ENCODE measurements around the gene GRM7. TPM values are rescaled to one million over a fixed set of nuclear protein-coding genes. Genes with fewer than 3 reads are reported as not detected.

GRM7 gene
- total RNA-seq, 2 donors from 2014 or later, result not detected

DNA sequence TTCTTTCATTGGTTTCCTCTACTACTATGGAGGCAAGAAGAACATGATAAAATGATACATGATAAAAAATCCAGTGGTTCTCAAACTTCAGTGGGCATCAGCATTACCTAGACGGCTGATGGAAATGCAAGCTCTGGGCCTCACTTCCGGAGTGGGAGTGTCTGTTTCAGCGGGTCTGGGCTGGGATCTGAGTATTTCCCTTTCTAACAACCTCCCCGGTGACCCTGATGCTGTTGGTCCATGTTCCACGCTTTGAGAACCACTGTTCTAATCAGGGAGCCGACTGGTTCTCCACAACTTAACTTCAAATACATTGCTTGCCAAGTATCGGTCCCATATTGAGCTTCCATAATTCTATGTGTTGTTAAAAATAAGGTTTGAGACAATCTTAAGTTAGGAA, 928.4 kb downstream of the GRM7 start:
- H3K4me3 Mint-ChIP-seq, result no peak overlapping the region
- no peak for ATAC-seq (replicated peaks)
- H3K27ac Mint-ChIP-seq, result no peak overlapping the region
- peaks cover 7% of the 10 kb centered on the region for H3K9me3 Mint-ChIP-seq
- no peaks in the 10 kb centered on the region for H3K36me3 Mint-ChIP-seq (ENCODE audit: low read depth)
- no peaks in the 10 kb centered on the region for H3K27me3 Mint-ChIP-seq
- H3K4me1 Mint-ChIP-seq, result no peaks in the 10 kb centered on the region

DNA sequence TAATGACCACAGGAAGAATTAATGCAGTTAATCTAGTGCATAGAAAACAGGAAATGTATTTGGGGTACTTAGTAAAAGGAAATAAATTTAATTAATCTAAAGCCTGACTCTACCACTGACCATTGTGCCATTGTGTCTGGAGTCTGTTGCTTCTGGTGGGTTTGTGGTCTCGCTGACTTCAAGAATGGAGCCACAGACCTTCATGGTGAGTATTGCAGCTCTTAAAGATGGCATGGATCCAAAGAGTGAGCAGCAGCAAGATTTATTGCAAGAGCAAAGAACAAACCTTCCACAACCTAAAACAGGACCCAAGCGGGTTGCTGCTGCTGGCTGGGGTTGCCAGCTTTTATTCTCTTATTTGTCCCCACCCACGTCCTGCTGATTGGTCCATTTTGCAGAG, 929.2 kb downstream of the GRM7 start:
- Mint-ChIP-seq H3K36me3 (ENCODE audit: low read depth) (no peaks in the 10 kb centered on the region), H3K4me1 (no peaks in the 10 kb centered on the region), H3K4me3 (no peak overlapping the region), H3K27ac (no peak overlapping the region), H3K27me3 (no peaks in the 10 kb centered on the region), H3K9me3 (peaks cover 7% of the 10 kb centered on the region)
- no peak for ATAC-seq (replicated peaks)

Measured in activated T-helper 17 cell treated with anti-CD3 and anti-CD28 coated beads, Interleukin-2, amount 50 U/mL, for 72 hours (primary cell).